ENCODE data around the gene NFE2. TPM values are rescaled to one million over a fixed set of nuclear protein-coding genes. Genes with fewer than 3 reads are reported as not detected.

The NFE2 gene
- total and polyA plus RNA-seq, 2 of the 8 experiments (the other 6 are each of a cell fraction or from before 2014, with no cell fraction given), result 2.0 to 6.1 TPM

DNA sequence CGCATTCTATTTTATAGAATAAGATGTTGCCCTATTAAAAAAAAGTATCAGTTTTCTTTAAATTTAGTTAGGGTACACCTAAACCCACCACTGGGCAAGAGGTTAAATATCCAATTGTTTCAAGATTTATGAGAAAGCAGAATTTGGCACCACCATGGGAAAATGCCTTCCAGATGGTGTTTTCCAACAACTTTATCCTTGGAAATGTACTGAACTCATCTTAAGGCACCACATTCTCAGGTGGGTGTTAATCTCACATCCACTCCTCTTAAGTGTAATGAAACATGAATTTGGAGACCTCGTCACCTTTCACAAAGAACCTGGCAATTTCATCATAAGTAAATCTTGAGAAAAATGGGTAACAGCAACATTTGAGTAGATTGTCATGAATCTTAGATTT, 34.0 kb downstream of the NFE2 start (continued):
- TF ChIP-seq RBBP5 (IDR thresholded peaks at IDR 0.05; ENCODE audit: borderline replicate concordance, low read depth, low read length) (no peak), KDM4A (IDR thresholded peaks at IDR 0.05; ENCODE audit: low read depth, low read length, severe bottlenecking) (no peak), NANOG (IDR thresholded peaks at IDR 0.05; ENCODE audit: insufficient read depth, low read depth, low read length, poor library complexity, severe bottlenecking) (no peak), CHD7 (IDR thresholded peaks at IDR 0.05; ENCODE audit: insufficient replicate concordance, low read length) (no peak), RFX5 (IDR thresholded peaks at IDR 0.05; ENCODE audit: borderline replicate concordance, low read depth, low read length) (no peak), JUN (IDR thresholded peaks at IDR 0.05; ENCODE audit: low read depth, low read length) (no peak), CHD1 (IDR thresholded peaks at IDR 0.05; ENCODE audit: low read depth, low read length) (no peak)

Data from H1 (cell line).